HG03097 (cell line): ENCODE data around the gene CCL13.
"Not testable (repeated sequence)": the region's sequence is repeated elsewhere in the genome, so short reads cannot be mapped to it uniquely, and the experiment has no call there.

ENCODE experiments used
- ATAC-seq: cut with Tn5 transposase; IDR thresholded peaks from one replicate; pipeline ENCODE4 v1.9.1; 2021; ENCODE audit not compliant: unreplicated experiment, low FRiP score

Gene CCL13

DNA sequence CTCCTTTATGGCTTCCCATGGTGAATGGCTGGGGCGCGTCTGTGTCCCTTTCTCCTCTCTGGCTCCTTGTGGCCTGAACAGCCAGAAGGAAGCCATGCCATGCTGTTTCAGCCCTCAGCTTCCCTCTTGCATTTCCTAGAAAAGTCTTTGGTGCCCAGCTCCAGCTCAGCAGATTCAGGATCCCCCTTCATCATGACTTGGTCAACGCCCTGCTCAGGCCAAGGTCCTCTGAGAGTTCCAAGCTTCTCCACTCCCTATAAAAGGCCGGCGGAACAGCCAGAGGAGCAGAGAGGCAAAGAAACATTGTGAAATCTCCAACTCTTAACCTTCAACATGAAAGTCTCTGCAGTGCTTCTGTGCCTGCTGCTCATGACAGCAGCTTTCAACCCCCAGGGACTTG, at the start of gene CCL13:
TSS of gene CCL13 (plus strand) at position 287 of the 400 bp plus-strand sequence. CDS start at position 334, 47 bp downstream.
- no peak for ATAC-seq

DNA sequence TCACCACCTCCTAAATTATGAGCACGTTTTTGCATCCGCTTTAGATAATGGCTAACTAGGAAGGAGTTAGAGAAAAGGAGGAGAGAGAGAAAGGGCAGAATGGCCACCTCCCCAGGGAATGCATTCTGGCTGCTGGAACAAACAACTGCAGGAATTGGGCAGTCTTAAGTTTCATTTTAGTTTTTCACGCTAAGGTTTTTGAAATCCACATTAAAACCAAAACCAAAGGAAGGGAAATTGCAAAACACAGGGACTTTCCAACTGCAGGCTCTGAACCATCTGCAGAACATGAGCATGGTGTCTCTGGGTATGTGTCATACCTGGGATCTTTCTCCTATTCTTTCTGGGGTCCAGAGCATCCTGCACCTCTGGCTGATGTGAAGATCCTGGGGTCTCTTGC, 49.2 kb upstream of the CCL13 start:
- ATAC-seq, result no peak

GRCh38 chr17:34308371-34308770, 47.9 kb upstream of the CCL13 start:
- no peak for ATAC-seq

- no peak for ATAC-seq
Measured at GRCh38 chr17:34311291-34311690, 45.0 kb upstream of the CCL13 start.

DNA sequence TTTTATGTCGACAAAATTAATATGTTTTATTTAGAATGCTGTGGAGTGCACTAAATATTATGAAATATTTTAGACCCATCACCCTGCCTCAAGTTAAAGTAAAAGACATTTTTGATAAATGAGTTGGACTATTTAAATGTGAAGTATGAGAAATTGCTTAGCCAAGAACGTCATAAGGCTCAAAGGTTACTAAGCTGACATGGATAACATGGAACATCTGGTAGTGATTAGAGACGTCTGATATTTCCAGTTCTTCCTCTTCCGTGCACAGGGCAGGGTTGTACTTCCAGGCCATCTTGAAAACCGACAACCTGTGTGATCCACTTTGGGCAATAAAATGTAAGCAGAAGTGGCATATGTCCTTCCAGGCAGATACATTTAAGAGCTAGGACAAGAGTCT, 44.2 kb upstream of the CCL13 start:
- no peak for ATAC-seq

DNA sequence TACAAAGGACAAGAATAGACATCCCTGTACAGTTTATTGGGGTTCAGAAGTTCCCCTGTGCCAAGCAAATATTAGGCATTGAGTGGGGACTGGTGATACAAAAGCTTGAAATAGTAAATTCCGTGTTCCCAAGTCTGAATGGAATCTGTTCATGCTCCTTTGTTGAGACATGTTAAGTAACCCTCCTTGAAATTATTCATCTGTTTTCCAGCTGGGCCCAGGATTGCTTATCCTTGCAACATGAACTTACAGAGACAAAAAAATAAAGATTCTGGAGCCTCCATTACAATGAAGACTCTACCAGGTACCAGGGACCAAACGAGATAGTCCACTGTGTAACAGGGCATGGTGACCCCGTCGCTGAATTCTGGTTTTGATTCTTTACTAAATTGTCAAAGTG, 43.1 kb upstream of the CCL13 start:
- ATAC-seq, result no peak

DNA sequence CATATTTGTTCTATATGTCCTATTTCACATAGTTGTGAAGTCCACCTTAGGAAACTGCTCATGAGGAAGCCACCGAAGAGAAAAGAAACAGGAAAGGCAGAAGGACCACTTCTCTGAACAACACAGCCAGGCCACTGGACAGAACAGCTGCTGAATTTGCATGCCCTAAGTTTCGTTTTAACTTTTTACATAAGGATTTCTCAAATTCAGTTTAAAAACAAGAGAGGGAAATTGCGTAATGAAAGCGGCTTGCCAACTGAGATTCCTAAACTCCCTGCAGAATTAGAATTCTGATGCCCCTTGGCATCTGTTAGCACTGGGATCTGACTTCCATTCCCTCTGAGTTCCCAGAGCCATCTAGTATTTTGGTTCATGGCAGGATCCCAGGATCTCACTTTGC, 42.0 kb upstream of the CCL13 start:
- no peak for ATAC-seq

DNA sequence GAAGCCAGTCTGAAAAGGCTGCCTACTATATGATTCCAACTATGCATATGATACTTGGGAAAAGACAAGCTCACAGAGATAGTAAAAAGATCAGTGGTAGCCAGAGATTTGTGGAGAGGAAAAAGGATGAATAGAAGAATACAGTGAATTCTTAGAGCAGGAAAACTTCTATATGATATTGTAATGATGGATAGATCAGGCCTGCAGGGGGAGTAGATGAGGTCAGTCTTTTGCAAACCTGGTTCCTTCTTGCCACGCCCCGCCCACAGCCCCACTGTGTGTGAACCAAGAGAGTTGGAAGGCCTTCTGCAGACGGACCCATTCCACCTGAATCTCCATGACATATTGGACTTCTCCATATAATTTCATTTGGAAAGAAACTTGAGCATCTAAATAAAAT, 37.8 kb upstream of the CCL13 start:
- no peak for ATAC-seq

- ATAC-seq, result no peak
Measured at GRCh38 chr17:34319039-34319483, 37.2 kb upstream of the CCL13 start, which contains the start of gene CCL8. Gene CCL8 (plus strand): TSS chr17:34319435. CDS start chr17:34319502, 67 bp downstream.

- no peak for ATAC-seq
Measured at GRCh38 chr17:34321964-34322363, 34.3 kb upstream of the CCL13 start.

DNA sequence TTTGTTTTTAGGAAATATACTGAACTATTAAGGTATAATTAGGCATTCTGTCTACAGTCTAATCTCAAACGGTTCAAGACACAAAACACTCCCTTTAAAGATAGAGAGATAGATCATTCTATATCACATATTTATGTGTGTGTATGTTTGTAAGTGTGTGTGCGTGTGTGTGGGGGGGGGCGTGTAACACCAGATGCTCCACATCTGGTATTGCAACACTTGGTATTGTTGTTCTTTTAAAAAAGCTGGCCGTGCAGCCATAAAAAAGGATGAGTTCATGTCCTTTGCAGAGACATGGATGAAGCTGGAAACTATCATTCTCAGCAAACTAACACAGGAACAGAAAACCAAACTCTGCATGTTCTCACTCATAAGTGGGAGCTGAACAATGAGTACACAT, 28.7 kb upstream of the CCL13 start:
- ATAC-seq, result not testable (repeated sequence)

GRCh38 chr17:34337701-34338100, 18.6 kb upstream of the CCL13 start:
- no peak for ATAC-seq

DNA sequence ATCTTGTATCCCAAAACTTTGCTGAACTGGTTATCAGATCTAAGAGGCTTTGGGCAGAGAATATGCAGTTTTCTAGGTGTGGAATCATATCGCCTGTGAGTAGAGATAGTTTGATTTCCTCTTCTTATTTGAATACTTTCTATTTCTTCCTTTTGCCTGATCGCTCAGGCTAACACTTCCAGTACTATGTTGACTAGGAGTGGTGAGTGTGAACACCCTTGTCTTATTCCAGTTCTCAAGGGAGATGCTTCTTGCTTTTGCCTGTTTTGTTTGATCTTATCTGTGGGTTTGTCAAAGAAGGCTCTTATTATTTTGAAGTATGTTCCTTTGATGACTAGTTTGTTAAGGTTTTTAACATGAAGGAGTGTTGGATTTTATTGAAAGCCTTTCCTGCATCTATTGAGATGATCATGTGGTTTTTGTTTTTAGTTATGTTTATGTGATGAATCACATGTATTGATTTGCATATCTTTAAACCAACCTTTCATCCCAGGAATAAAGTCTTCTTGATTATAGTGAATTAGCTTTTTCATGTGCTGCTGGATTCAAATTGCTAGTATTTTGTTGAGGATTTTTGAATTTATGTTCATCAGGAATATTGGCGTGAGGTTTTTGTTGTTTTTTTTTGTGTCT, 17.0 kb upstream of the CCL13 start:
- ATAC-seq, result no peak

GRCh38 chr17:34341916-34342315, 14.4 kb upstream of the CCL13 start:
- no peak for ATAC-seq

DNA sequence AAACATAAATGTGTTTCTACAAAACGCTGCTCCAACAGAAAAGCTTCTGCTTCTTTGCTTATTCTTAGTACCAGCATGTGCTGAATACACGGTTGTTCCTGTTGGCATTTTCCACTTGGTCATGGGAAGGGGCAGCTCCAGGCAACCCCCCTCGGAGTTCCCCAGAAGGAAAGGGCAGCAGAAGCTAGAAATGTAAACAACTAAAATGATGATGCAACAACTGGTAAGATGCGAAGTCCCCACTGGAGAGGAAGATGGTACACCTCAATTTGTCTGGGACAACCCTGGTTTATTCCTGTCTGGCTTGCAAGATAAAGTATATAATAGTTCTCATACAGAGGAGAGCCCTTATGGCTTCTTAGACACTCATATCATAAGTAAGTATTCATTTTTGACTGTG, 9.2 kb upstream of the CCL13 start:
- ATAC-seq, result no peak

DNA sequence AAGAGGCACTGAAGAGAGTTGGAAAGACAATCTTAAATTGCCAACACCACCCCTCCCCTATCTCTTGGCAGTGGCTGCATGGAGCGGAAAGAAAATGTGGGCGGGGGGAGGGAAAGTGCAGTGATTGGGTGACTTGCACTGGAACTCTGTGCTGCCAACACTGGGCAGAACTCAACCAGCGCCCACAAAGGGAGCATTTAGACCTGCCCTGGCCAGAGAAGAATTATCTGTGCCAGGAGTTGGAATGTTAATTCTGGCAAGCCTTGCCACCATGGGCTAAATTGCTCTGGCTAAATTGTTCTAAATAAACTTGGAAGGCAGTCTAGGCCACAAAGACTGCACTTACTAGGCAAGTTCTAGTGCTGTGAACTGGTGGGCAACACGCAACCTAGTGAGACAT, 6.5 kb upstream of the CCL13 start:
- ATAC-seq, result no peak

GRCh38 chr17:34351096-34351495, 5.2 kb upstream of the CCL13 start:
- ATAC-seq, result no peak

DNA sequence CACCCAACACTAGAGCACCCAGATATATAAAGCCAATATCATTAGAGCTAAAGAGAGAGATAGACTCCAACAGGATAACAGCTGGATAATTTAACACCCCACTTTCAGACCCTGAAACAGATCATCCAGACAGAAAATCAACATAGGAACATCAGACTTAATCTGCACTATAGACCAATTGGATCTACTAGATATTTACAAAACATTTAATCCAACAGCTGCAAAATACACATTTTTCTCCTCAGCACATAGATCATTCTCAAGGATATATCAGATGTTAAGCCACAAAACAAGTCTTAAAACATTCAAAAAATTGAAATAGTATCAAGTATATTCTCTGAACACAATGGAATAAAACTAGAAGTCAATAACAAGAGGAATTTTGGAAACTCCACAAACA, 4.1 kb upstream of the CCL13 start:
- no peak for ATAC-seq

- no peak for ATAC-seq
Measured at GRCh38 chr17:34354637-34355036, 1.6 kb upstream of the CCL13 start.

DNA sequence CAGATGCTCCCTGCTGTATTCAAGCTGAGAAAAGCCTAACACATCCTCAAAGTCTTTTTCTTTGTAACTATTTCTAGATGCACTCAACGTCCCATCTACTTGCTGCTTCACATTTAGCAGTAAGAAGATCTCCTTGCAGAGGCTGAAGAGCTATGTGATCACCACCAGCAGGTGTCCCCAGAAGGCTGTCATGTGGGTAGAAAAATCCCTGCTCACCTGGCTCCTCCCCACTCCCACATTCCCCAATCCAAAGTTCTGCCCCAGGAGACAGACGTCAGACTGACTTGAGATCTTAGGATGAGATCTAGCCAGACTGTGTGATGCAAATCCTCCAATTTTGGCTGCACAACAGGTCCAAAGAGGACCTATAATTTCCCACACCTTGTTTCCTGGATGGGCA, 1.1 kb downstream of the CCL13 start:
- ATAC-seq, result no peak

DNA sequence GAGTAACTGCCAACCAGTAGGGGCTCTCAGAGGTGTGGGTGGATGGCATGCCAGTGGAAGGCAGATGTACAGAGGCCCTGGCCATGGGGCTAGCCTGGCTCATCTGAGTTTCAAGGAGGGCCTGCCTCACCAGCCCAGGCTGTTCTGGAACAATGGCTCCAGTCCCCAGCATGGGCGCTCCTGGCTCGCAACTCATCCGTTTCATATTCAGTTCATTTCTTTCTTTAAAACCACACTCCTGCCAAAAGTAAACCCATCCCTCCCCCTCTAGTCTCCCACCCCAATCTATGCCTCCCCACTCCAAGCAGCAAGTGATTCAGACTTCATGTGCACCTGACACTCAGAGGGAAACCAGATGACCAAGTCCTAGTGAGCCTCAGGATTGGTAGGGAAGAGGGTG, 2.4 kb downstream of the CCL13 start:
- ATAC-seq, result no peak

DNA sequence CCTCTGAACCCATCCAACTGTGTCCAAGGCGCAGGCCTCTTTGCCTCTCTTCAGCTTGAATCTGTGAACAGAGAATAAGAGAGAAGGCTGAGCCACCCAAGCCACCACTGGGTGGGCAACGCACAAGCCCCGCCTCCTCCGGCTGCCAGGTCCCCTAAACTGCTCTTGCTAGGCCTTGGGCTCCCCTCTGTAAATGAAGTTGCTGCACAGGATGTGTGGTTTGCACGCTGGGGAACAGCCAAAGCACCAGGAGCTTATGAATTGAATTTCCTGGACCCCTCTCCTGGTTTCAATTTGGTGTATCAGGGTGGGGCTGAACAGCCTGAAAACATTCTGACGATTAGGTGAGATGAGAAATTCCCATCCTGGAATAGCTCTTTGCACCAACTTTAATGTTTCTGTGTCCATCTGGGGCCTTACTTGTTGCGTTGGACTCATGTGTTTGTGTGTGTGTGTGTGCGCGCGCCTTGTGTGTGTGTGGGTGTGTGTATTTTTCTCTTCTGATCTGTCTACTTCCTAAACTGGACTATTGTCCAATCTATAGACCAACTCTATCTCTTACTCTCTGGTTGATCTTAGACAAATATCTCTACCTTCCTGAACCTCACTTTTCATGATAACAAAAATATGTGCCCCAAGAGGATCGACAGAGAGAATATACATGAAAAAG, 4.5 kb downstream of the CCL13 start:
- no peak for ATAC-seq
